Measurements from ENCODE around the gene SRGAP1. TPM values are rescaled to one million over a fixed set of nuclear protein-coding genes. Genes with fewer than 3 reads are reported as not detected.

Gene SRGAP1
- total and polyA plus RNA-seq, 2 experiments from 2014 or later, result 9.2 to 10.8 TPM

GRCh38 chr12:64008596-64008995 is 164.1 kb downstream of the SRGAP1 start:
- Histone ChIP-seq H3K27ac (no peak overlapping the region), H3K4me2 (no peak overlapping the region), H3K9me3 (ENCODE audit: low read depth) (no peaks in the 10 kb centered on the region), H3K4me3 (no peak overlapping the region), H3K9me2 (replicated peaks; ENCODE audit: insufficient read depth) (no peaks in the 10 kb centered on the region), H3K27me3 (no peaks in the 10 kb centered on the region), H3K36me3 (replicated peaks; ENCODE audit: insufficient read depth, low read depth) (no peaks in the 10 kb centered on the region), H3K4me1 (ENCODE audit: insufficient read depth) (no peaks in the 10 kb centered on the region), H2AFZ (no peak overlapping the region), H3K79me2 (no peaks in the 10 kb centered on the region), H4K20me1 (ENCODE audit: insufficient read depth, poor library complexity, severe bottlenecking) (no peaks in the 10 kb centered on the region)
- 64% methylated on average over 3 of the region's 3 CpGs for WGBS (ENCODE audit: low lambda C conversion rate, missing lambda C conversion rate)
- TF ChIP-seq EZH2 (IDR thresholded peaks at IDR 0.05; ENCODE audit: borderline replicate concordance) (no peak), CTCF (IDR thresholded peaks at IDR 0.05; ENCODE audit: poor library complexity) (no peak), EZH2phosphoT487 (IDR thresholded peaks at IDR 0.05; ENCODE audit: low read depth, severe bottlenecking, unreplicated experiment) (no peak)
- DNase-seq (ENCODE audit: low spot score), result no peak

- H3K27ac ChIP-seq, result no peak overlapping the region
- H3K9me2 ChIP-seq (replicated peaks; ENCODE audit: insufficient read depth), result no peaks in the 10 kb centered on the region
- H3K4me2 ChIP-seq, result no peak overlapping the region
- no peaks in the 10 kb centered on the region for H4K20me1 ChIP-seq (ENCODE audit: insufficient read depth, poor library complexity, severe bottlenecking)
- WGBS (ENCODE audit: low lambda C conversion rate, missing lambda C conversion rate), result 100% methylated on average over 4 of the region's 4 CpGs
- no peak for DNase-seq (ENCODE audit: low spot score)
- H3K4me1 ChIP-seq (ENCODE audit: insufficient read depth), result no peaks in the 10 kb centered on the region
- no peaks in the 10 kb centered on the region for H3K9me3 ChIP-seq (ENCODE audit: low read depth)
- TF ChIP-seq CTCF (IDR thresholded peaks at IDR 0.05; ENCODE audit: poor library complexity), result no peak
- TF ChIP-seq EZH2 (IDR thresholded peaks at IDR 0.05; ENCODE audit: borderline replicate concordance), result no peak
- TF ChIP-seq EZH2phosphoT487 (IDR thresholded peaks at IDR 0.05; ENCODE audit: low read depth, severe bottlenecking, unreplicated experiment), result no peak
- no peak overlapping the region for H2AFZ ChIP-seq
- H3K4me3 ChIP-seq, result no peak overlapping the region
- H3K36me3 ChIP-seq (replicated peaks; ENCODE audit: insufficient read depth, low read depth), result no peaks in the 10 kb centered on the region
- H3K27me3 ChIP-seq, result no peaks in the 10 kb centered on the region
- no peaks in the 10 kb centered on the region for H3K79me2 ChIP-seq
These were observed 165.0 kb downstream of the SRGAP1 start for GRCh38 chr12:64009321-64010068.

DNA sequence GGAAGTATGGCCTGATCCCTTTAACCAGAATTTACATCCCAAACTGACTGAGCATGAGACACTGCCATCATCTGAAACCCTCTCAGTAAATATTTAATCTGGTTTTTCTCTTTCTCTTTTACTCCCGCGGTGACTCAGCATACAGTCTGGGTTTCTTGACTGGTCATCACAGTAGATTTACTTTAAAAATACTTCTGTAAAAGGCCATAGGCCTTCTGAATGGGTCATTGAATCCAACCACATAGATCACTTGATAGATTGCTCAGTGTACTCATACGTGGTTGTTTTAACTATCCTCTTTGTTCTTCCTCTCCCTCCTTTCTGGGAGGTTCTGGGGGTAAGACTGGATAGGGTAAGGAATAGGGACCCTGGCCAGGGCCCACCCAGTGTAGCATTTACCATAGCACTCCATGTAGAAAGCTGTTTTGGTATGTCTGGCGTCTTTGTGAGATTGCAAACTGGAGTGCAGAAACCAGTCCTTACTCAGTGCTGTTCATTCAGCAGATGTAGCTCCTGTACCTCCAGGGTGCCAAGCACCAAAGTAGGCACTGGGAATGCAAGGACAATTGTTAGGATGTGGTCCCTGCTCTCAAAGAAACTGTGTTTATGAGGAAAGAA is 165.7 kb downstream of the SRGAP1 start:
- TF ChIP-seq EZH2 (IDR thresholded peaks at IDR 0.05; ENCODE audit: borderline replicate concordance) (no peak), CTCF (IDR thresholded peaks at IDR 0.05; ENCODE audit: poor library complexity) (no peak), EZH2phosphoT487 (IDR thresholded peaks at IDR 0.05; ENCODE audit: low read depth, severe bottlenecking, unreplicated experiment) (no peak)
- H4K20me1 ChIP-seq (ENCODE audit: insufficient read depth, poor library complexity, severe bottlenecking), result no peaks in the 10 kb centered on the region
- 76% methylated on average over 4 of the region's 4 CpGs for WGBS (ENCODE audit: low lambda C conversion rate, missing lambda C conversion rate)
- H3K9me2 ChIP-seq (replicated peaks; ENCODE audit: insufficient read depth), result no peaks in the 10 kb centered on the region
- no peaks in the 10 kb centered on the region for H3K79me2 ChIP-seq
- H3K4me2 ChIP-seq, result no peak overlapping the region
- H3K27me3 ChIP-seq, result no peaks in the 10 kb centered on the region
- no peak overlapping the region for H3K4me3 ChIP-seq
- DNase-seq (ENCODE audit: low spot score), result no peak
- H2AFZ ChIP-seq, result no peak overlapping the region
- H3K27ac ChIP-seq, result no peak overlapping the region
- H3K4me1 ChIP-seq (ENCODE audit: insufficient read depth), result no peaks in the 10 kb centered on the region
- H3K9me3 ChIP-seq (ENCODE audit: low read depth), result no peaks in the 10 kb centered on the region
- H3K36me3 ChIP-seq (replicated peaks; ENCODE audit: insufficient read depth, low read depth), result no peaks in the 10 kb centered on the region
